ENCODE results near the gene DBN1. TPM values are rescaled to one million over a fixed set of nuclear protein-coding genes. Genes with fewer than 3 reads are reported as not detected.
A peak's percentile ranks its signal among the peaks of the same experiment; 100 is the strongest.

DBN1 gene
- total RNA-seq, 4 donors from 2014 or later, result 14.2 to 77.6 (median 23.1) TPM

GRCh38 chr5:177472460-177473442, 683 bp downstream of the DBN1 start:
- DNase-seq, result peak in 2 of 3 donors; percentile 41 to 74
- H3K27ac ChIP-seq, result peak overlapping the region; percentile 57 to 85 (median 70)

GRCh38 chr5:177471610-177472356, 1.7 kb downstream of the DBN1 start:
- Histone ChIP-seq H3K4me1 (peaks cover 0 to 30% (median 10%) of the 10 kb centered on the region in 4 donors), H3K27ac (peak overlapping the region; percentile 36 to 85 (median 70)), H3K9me3 (no peaks in the 10 kb centered on the region)

More at GRCh38 chr5:177472460-177473442, 683 bp downstream of the DBN1 start:
- H3K27me3 ChIP-seq, result no peaks in the 10 kb centered on the region
- peak overlapping the region; percentile 55 to 71 (median 70) for H3K4me3 ChIP-seq
- TF ChIP-seq CTCF (IDR thresholded peaks at IDR 0.05) (no peak), POLR2A (IDR thresholded peaks at IDR 0.05) (no peak)
- no peaks in the 10 kb centered on the region for H3K36me3 ChIP-seq
- H3K4me1 ChIP-seq, result peaks cover 0 to 30% (median 10%) of the 10 kb centered on the region in 4 donors
- no peaks in the 10 kb centered on the region for H3K9me3 ChIP-seq

GRCh38 chr5:177470759-177471536, 2.5 kb downstream of the DBN1 start:
- peaks cover 0 to 14% (median 0%) of the 10 kb centered on the region in 3 donors for H3K36me3 ChIP-seq
- peaks cover 0 to 28% (median 10%) of the 10 kb centered on the region in 4 donors for H3K4me1 ChIP-seq
- DNase-seq, result no peak
- H3K4me3 ChIP-seq, result no peak overlapping the region
- H3K9me3 ChIP-seq, result no peaks in the 10 kb centered on the region
- H3K27ac ChIP-seq, result peak overlapping the region in 2 of 4 donors; percentile 77 to 85
- TF ChIP-seq CTCF (IDR thresholded peaks at IDR 0.05) (no peak), POLR2A (IDR thresholded peaks at IDR 0.05) (no peak)
- no peaks in the 10 kb centered on the region for H3K27me3 ChIP-seq

More at GRCh38 chr5:177471610-177472356, 1.7 kb downstream of the DBN1 start:
- Histone ChIP-seq H3K27me3 (no peaks in the 10 kb centered on the region), H3K4me3 (peak overlapping the region in 3 of 4 donors; percentile 22 to 70 (median 69)), H3K36me3 (peaks cover 0 to 6% (median 0%) of the 10 kb centered on the region in 3 donors)
- no peak for TF ChIP-seq CTCF (IDR thresholded peaks at IDR 0.05)
- TF ChIP-seq POLR2A (IDR thresholded peaks at IDR 0.05), result no peak
- no peak for DNase-seq

- H3K27ac ChIP-seq, result peak overlapping the region in 1 of 4 donors; percentile 22
- H3K4me3 ChIP-seq, result no peak overlapping the region
- peaks cover 0 to 22% (median 10%) of the 10 kb centered on the region in 4 donors for H3K4me1 ChIP-seq
- DNase-seq, result no peak
- peaks cover 0 to 19% (median 0%) of the 10 kb centered on the region in 3 donors for H3K36me3 ChIP-seq
- no peaks in the 10 kb centered on the region for H3K27me3 ChIP-seq
- H3K9me3 ChIP-seq, result no peaks in the 10 kb centered on the region
- no peak for TF ChIP-seq CTCF (IDR thresholded peaks at IDR 0.05)
- TF ChIP-seq POLR2A (IDR thresholded peaks at IDR 0.05), result no peak
These were observed 3.5 kb downstream of the DBN1 start for GRCh38 chr5:177469750-177470525.
